HepG2 (cell line): ENCODE measurements around the gene CYB5B. TPM values are rescaled to one million over a fixed set of nuclear protein-coding genes. Genes with fewer than 3 reads are reported as not detected.

Experiments used
- ATAC-seq: fragments of 200-7000 bp; cut with Tn5 transposase; 3 replicates; pipeline ENCODE4 v1.9.1; 2020; ENCODE audit warnings: mild to moderate bottlenecking, moderate library complexity
- BruUV-seq: library from RNA; stranded (reverse); fragments of 400-500 nt; replicated peaks from 2 replicates; lab custom pipeline; 2021; lab: Mats Ljungman, UMichigan
- CTCF ChIA-PET: fragments of 300-600 bp; formaldehyde crosslinking; extraction: SDS; loops from one replicate; lab custom pipeline; 2021; ENCODE audit warnings: low total read pairs, inconsistent platforms, low intra/inter-chr PET ratio; lab: Yijun Ruan, JAX
- POLR2A ChIA-PET: fragments of 350-600 bp; sonication (Branson Sonifier 250); formaldehyde crosslinking; loops from one replicate; lab custom pipeline; 2020; ENCODE audit warnings: antibody characterized with exemption, inconsistent platforms; lab: Yijun Ruan, JAX
- DNase-seq: peaks from one replicate; pipeline ENCODE4 v3.0.0-alpha.2; 2015; ENCODE audit warnings: low spot score
- FAIRE-seq: peaks from 3 replicates; lab custom pipeline; 2011; peaks lifted over from hg19 to GRCh38; lab: Jason Lieb, UNC
- H2AFZ ChIP-seq: one replicate; pipeline ENCODE4 v1.6.1; 2011; ENCODE audit warnings: low read length, inconsistent platforms
- H3K27ac ChIP-seq: fragments of 300-600 bp; 3 replicates; pipeline ENCODE4 v1.8.0; 2011; ENCODE audit warnings: mixed run types, mild to moderate bottlenecking, mixed read lengths, low read length, inconsistent platforms; ENCODE audit not compliant: insufficient read depth; ENCODE audit errors: extremely low read length
- H3K27me3 ChIP-seq, 2 experiments: fragments of 200-600 bp in 1 of 2; 2 replicates in 1 of 2; 3 replicates in 1 of 2; pipeline versions ENCODE4 v1.6.0 to v1.8.0; 2011; ENCODE audit warnings: low read length in 2 of 2, mild to moderate bottlenecking in 2 of 2, moderate library complexity in 2 of 2, inconsistent platforms in 1 of 2; ENCODE audit not compliant: insufficient read depth in 2 of 2, control insufficient read depth in 1 of 2
- H3K36me3 ChIP-seq, 2 experiments: fragments of 200-600 bp in 1 of 2; replicated peaks in 1 of 2; 2 replicates in 1 of 2; 3 replicates in 1 of 2; pipeline versions ENCODE4 v1.5.1 to v1.8.0; 2011; ENCODE audit warnings: low read length in 2 of 2, inconsistent platforms in 1 of 2; ENCODE audit not compliant: insufficient read depth in 2 of 2, control insufficient read depth in 1 of 2
- H3K4me1 ChIP-seq: 2 replicates; pipeline ENCODE4 v1.5.1; 2012; ENCODE audit warnings: low read length, inconsistent platforms; ENCODE audit not compliant: insufficient read depth
- H3K4me2 ChIP-seq: 2 replicates; pipeline ENCODE4 v1.6.0; 2011; ENCODE audit warnings: low read depth, low read length, inconsistent platforms
- H3K4me3 ChIP-seq, 3 experiments: fragments of 200-600 bp in 1 of 3; sonication (generic), shearing (Covaris generic) in 1 of 3; replicated peaks in 1 of 3; 2 replicates each; pipeline ENCODE4 v1.5.1; 2011 to 2016; ENCODE audit warnings: low read length in 3 of 3, inconsistent platforms in 2 of 3, low read depth in 2 of 3, mild to moderate bottlenecking in 2 of 3, control low read depth in 1 of 3, mixed read lengths in 1 of 3; ENCODE audit not compliant: insufficient read depth in 1 of 3
- H3K79me2 ChIP-seq: one replicate; pipeline ENCODE4 v1.6.1; 2011; ENCODE audit warnings: low read length, inconsistent platforms; ENCODE audit not compliant: insufficient read depth
- H3K9ac ChIP-seq: 2 replicates; pipeline ENCODE4 v1.6.0; 2011; ENCODE audit warnings: mild to moderate bottlenecking, low read depth, low read length, inconsistent platforms; ENCODE audit not compliant: insufficient read depth
- H3K9me3 ChIP-seq: 2 replicates; pipeline ENCODE4 v1.5.1; 2012; ENCODE audit warnings: mild to moderate bottlenecking, low read length
- H4K20me1 ChIP-seq: 2 replicates; pipeline ENCODE4 v1.6.0; 2011; ENCODE audit warnings: inconsistent platforms, mild to moderate bottlenecking, low read length, moderate library complexity; ENCODE audit not compliant: insufficient read depth
- AGO2 ChIP-seq: fragments of 200-400 bp; formaldehyde crosslinking; optimal IDR thresholded peaks from 2 replicates; pipeline ENCODE3; 2017; ENCODE audit warnings: mild to moderate bottlenecking, low read depth, low read length, moderate library complexity
- POLR2G ChIP-seq: fragments of 200-400 bp; formaldehyde crosslinking; IDR thresholded peaks from 2 replicates; pipeline ENCODE4 v1.6.1; 2018; ENCODE audit warnings: mild to moderate bottlenecking, low read depth, low read length, moderate library complexity
- ZBTB3 ChIP-seq: sonication (generic); formaldehyde crosslinking; IDR thresholded peaks from 2 replicates; pipeline ENCODE4 v1.4.0; 2020; ENCODE audit warnings: low read depth, mild to moderate bottlenecking, moderate library complexity, missing genetic modification reagents, borderline replicate concordance
- ZKSCAN1 ChIP-seq: fragments of 150-350 bp; IDR thresholded peaks from 2 replicates; pipeline ENCODE4 v1.6.1; 2014; ENCODE audit warnings: low read length
- WGBS: methylation state at CpG from one replicate; pipeline ENCODE4 v1.1.6; 2017; ENCODE audit warnings: low lambda C conversion rate; 5-methylcytosine and 5-hydroxymethylcytosine counted together
- in situ Hi-C: cut with HindIII; loops from 2 replicates; pipeline ENCODE4 v1.10.0; 2017; ENCODE audit warnings: low pct_unique_long_range_greater_than_20kb; ENCODE audit not compliant: extremely low pct_ligation_motif_present
- intact Hi-C: fragments of 100-400 bp; cut with micrococcal nuclease; formaldehyde crosslinking; loops from one replicate; pipeline ENCODE4 v1.10.0; 2022; ENCODE audit not compliant: unreplicated experiment
- polyA plus RNA-seq, 8 experiments: library from polyadenylated mRNA; depleted of rRNA in 3 of 8; stranded (reverse) in 7 of 8; unstranded in 1 of 8; fragments of >200 nt; fragmentation: Illumina TruSeq in 4 of 8; extraction: Trizol in 4 of 8; gene quantifications; 2 replicates each; pipeline versions ENCODE4 v1.2.1 to v1.2.3, GENCODE V29; 2011 to 2016; ENCODE audit warnings: low read depth in 4 of 8, missing spikeins in 1 of 8, mixed read lengths in 1 of 8; ENCODE audit not compliant: insufficient read depth in 1 of 8
- total RNA-seq, 5 experiments: library from RNA; depleted of rRNA; stranded (reverse); fragments of >200 nt; fragmentation: Illumina TruSeq; extraction: Trizol; gene quantifications; 2 replicates each; pipeline ENCODE4 v1.2.3, GENCODE V29; 2016; ENCODE audit warnings: low read depth in 1 of 5
- TF ChIP-seq, protein P1 (sequence below): sonication (generic); formaldehyde crosslinking; IDR thresholded peaks from 2 replicates; pipeline ENCODE4 v1.8.1; 2022; ENCODE audit warnings: mild to moderate bottlenecking, missing genetic modification reagents

The CYB5B gene
- total and polyA plus RNA-seq, 2 of the 13 experiments (the other 11 are each of a cell fraction or from before 2014, with no cell fraction given), result 234 to 432 TPM

DNA sequence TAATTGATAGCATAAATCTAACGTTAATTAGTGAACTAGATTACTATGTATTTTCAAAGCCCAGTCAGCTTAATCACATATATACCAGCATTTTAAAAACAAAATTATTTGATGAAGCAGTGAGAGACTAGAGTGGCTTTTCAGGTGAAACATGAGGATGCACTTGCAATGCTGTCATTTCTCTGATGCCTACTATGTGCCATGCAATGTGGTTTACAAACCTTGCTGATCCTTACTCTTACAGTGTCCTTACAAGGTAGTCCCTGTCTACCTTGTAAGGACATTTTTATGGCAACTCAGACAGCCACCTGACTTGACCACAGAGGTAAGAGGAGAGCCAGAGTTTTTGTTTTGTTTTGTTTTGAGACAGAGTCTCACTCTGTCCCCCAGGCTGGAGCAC lies 42.7 kb downstream of the CYB5B start:
- DNase-seq (no peak), FAIRE-seq (no peak), ATAC-seq (no peak)
- peak overlapping the region; percentile 82 for H3K27ac ChIP-seq
- H2AFZ ChIP-seq, result no peak overlapping the region
- intact Hi-C loops (loop anchor here (2.0 kb wide), 1 partner anchor 100 kb away; no protein-coding TSS in a partner anchor), in situ Hi-C loops (loop anchor here (5.0 kb wide), 1 partner anchor 70 kb away; no protein-coding TSS in a partner anchor)
- TF ChIP-seq ZKSCAN1, result 0 out of 2 replicates have a peak, but pooled peaks have one; percentile 56
- peak; percentile 20; the same call in 1 of the 2 replicates for TF ChIP-seq POLR2G
- TF ChIP-seq, protein P1, sequence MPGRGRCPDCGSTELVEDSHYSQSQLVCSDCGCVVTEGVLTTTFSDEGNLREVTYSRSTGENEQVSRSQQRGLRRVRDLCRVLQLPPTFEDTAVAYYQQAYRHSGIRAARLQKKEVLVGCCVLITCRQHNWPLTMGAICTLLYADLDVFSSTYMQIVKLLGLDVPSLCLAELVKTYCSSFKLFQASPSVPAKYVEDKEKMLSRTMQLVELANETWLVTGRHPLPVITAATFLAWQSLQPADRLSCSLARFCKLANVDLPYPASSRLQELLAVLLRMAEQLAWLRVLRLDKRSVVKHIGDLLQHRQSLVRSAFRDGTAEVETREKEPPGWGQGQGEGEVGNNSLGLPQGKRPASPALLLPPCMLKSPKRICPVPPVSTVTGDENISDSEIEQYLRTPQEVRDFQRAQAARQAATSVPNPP (CRISPR knock-in tag), result no peak
- TF ChIP-seq AGO2, result peak; percentile 4
- TF ChIP-seq ZBTB3 (CRISPR knock-in tag), result 0 out of 2 replicates have a peak, but pooled peaks have one; percentile 26
- peaks cover 6% of the 10 kb centered on the region for H3K79me2 ChIP-seq
- ChIA-PET POLR2A (interaction anchor here (0.6 to 5.7 kb wide), 2 partner anchors 23 to 70 kb away, joined by 3 to 52 read pairs; no protein-coding TSS in a partner anchor), CTCF (no interaction called here)
- BruUV-seq, result no TSS peak
- peak overlapping the region; percentile 25; the same call in 1 of the 2 replicates for H3K4me2 ChIP-seq
- no peak overlapping the region; the same call in 1 of the 2 replicates for H3K9ac ChIP-seq
- H3K36me3 ChIP-seq, result peaks cover 8 to 15% of the 10 kb centered on the region in 2 experiments
- WGBS, result 53% methylated on average over 1 of the region's 1 CpG
- H4K20me1 ChIP-seq, result no peaks in the 10 kb centered on the region
- no peaks in the 10 kb centered on the region for H3K9me3 ChIP-seq
- peaks cover 84% of the 10 kb centered on the region for H3K4me1 ChIP-seq
- H3K27me3 ChIP-seq, result no peaks in the 10 kb centered on the region
- no peak overlapping the region for H3K4me3 ChIP-seq
